Keratinocyte (primary cell): ENCODE measurements around the gene SLC66A2. TPM values are rescaled to one million over a fixed set of nuclear protein-coding genes. Genes with fewer than 3 reads are reported as not detected.

Source experiments
- DNase-seq: peaks from one replicate; pipeline ENCODE4 v3.0.0-alpha.2; 2011; ENCODE audit warnings: low read depth, missing footprints, low spot score
- FAIRE-seq: peaks from 2 replicates; lab custom pipeline; 2011; peaks lifted over from hg19 to GRCh38; lab: Jason Lieb, UNC
- H2AFZ ChIP-seq: 2 replicates; pipeline ENCODE4 v1.6.0; 2012; ENCODE audit warnings: low read length, control low read depth, inconsistent platforms; ENCODE audit not compliant: control insufficient read depth
- H3K27ac ChIP-seq: 2 replicates; pipeline ENCODE4 v1.5.1; 2011; ENCODE audit warnings: low read length; ENCODE audit not compliant: control insufficient read depth, insufficient read depth
- H3K27me3 ChIP-seq: 3 replicates; pipeline ENCODE4 v1.6.0; 2011; ENCODE audit warnings: low read length; ENCODE audit not compliant: control insufficient read depth, insufficient read depth; ENCODE audit errors: extremely low read depth
- H3K36me3 ChIP-seq, 2 experiments: 2 replicates in 1 of 2; 3 replicates in 1 of 2; pipeline ENCODE4 v1.5.1; 2011; ENCODE audit warnings: low read length in 2 of 2, mild to moderate bottlenecking in 1 of 2; ENCODE audit not compliant: control insufficient read depth in 2 of 2, insufficient read depth in 2 of 2; ENCODE audit errors: extremely low read depth in 1 of 2
- H3K4me1 ChIP-seq: 3 replicates; pipeline ENCODE4 v1.5.1; 2011; ENCODE audit warnings: low read length; ENCODE audit not compliant: control insufficient read depth, insufficient read depth; ENCODE audit errors: extremely low read depth
- H3K4me2 ChIP-seq: 3 replicates; pipeline ENCODE4 v1.6.0; 2011; ENCODE audit warnings: low read depth, low read length; ENCODE audit not compliant: control insufficient read depth, insufficient read depth; ENCODE audit errors: extremely low read depth
- H3K4me3 ChIP-seq, 3 experiments: fragments of 200-600 bp in 1 of 3; sonication (generic) in 1 of 3; 2 replicates in 2 of 3; 3 replicates in 1 of 3; pipeline ENCODE4 v1.5.1; 2011 to 2016; ENCODE audit warnings: low read length in 3 of 3, mild to moderate bottlenecking in 3 of 3, control low read depth in 2 of 3, inconsistent platforms in 1 of 3, low read depth in 1 of 3, mixed read lengths in 1 of 3, mixed run types in 1 of 3, moderate library complexity in 1 of 3; ENCODE audit not compliant: control insufficient read depth in 2 of 3, insufficient read depth in 2 of 3; ENCODE audit errors: extremely low read depth in 1 of 3
- H3K79me2 ChIP-seq: 2 replicates; pipeline ENCODE4 v1.6.0; 2012; ENCODE audit warnings: low read length; ENCODE audit not compliant: control insufficient read depth, insufficient read depth
- H3K9ac ChIP-seq: 3 replicates; pipeline ENCODE4 v1.6.0; 2011; ENCODE audit warnings: low read length; ENCODE audit not compliant: control insufficient read depth, insufficient read depth; ENCODE audit errors: extremely low read depth
- H3K9me1 ChIP-seq: 3 replicates; pipeline ENCODE4 v1.6.0; 2011; ENCODE audit warnings: low read length; ENCODE audit not compliant: control insufficient read depth, insufficient read depth; ENCODE audit errors: extremely low read depth
- H3K9me3 ChIP-seq: 2 replicates; pipeline ENCODE4 v1.5.1; 2012; ENCODE audit warnings: low read depth, low read length; ENCODE audit not compliant: control insufficient read depth
- H4K20me1 ChIP-seq: 3 replicates; pipeline ENCODE4 v1.6.0; 2011; ENCODE audit warnings: low read length; ENCODE audit not compliant: control insufficient read depth, insufficient read depth; ENCODE audit errors: extremely low read depth
- CTCF ChIP-seq, 3 experiments: IDR thresholded peaks in 1 of 3; conservative IDR thresholded peaks in 1 of 3; optimal IDR thresholded peaks in 1 of 3; 2 replicates in 2 of 3; 3 replicates in 1 of 3; pipeline versions ENCODE3 to v1.5.1; 2011; ENCODE audit warnings: low read length in 3 of 3, mild to moderate bottlenecking in 3 of 3, moderate library complexity in 2 of 3, control low read depth in 1 of 3, inconsistent platforms in 1 of 3; ENCODE audit not compliant: insufficient read depth in 2 of 3; ENCODE audit errors: extremely low read depth in 1 of 3
- EZH2 ChIP-seq: IDR thresholded peaks from one replicate; pipeline ENCODE4 v1.6.1; 2012; ENCODE audit warnings: inconsistent platforms, mild to moderate bottlenecking, low read length, moderate library complexity
- dilution Hi-C: fragments of 300-500 bp; cut with MboI; formaldehyde crosslinking; loops from one replicate; pipeline ENCODE4 v1.7.0; 2020; ENCODE audit warnings: low sequenced_read_pairs; ENCODE audit not compliant: extremely low pct_ligation_motif_present
- polyA plus RNA-seq, 5 experiments: library from polyadenylated mRNA; depleted of rRNA in 3 of 5; stranded (reverse) in 3 of 5; stranded (forward) in 1 of 5; unstranded in 1 of 5; fragments of >200 nt; gene quantifications; 1 replicate in 1 of 5; 2 replicates in 3 of 5; 3 replicates in 1 of 5; pipeline versions ENCODE4 v1.2.1 to v1.2.3, GENCODE V29; 2011 to 2012; ENCODE audit warnings: missing spikeins in 2 of 5, low read depth in 1 of 5, low replicate concordance in 1 of 5

SLC66A2 gene
- polyA plus RNA-seq, 1 donor (not counting 4 experiments of a cell fraction or from before 2014, with no cell fraction given), result 16.3 TPM

- Histone ChIP-seq H4K20me1 (no peaks in the 10 kb centered on the region), H2AFZ (no peak overlapping the region), H3K27ac (no peak overlapping the region), H3K79me2 (peaks cover 23% of the 10 kb centered on the region), H3K9ac (no peak overlapping the region), H3K9me1 (no peaks in the 10 kb centered on the region), H3K27me3 (no peaks in the 10 kb centered on the region), H3K9me3 (no peaks in the 10 kb centered on the region), H3K4me2 (no peak overlapping the region), H3K36me3 (peaks cover 8 to 9% of the 10 kb centered on the region in 2 experiments), H3K4me3 (no peak overlapping the region), H3K4me1 (no peaks in the 10 kb centered on the region)
- dilution Hi-C loops, result no loop called here
- TF ChIP-seq EZH2 (no peak), CTCF (optimal IDR thresholded peaks at IDR 0.05 in 1 of 3, IDR thresholded peaks at IDR 0.05 in 1 of 3, conservative IDR thresholded peaks at IDR 0.05 in 1 of 3; ENCODE audit: extremely low read depth in 1 of 3, insufficient read depth in 2 of 3, low read length in 3 of 3) (no peak)
- FAIRE-seq (no peak), DNase-seq (no peak)
These were observed 40.7 kb downstream of the SLC66A2 start for GRCh38 chr18:79910563-79911343.

GRCh38 chr18:79906706-79907105 lies 44.7 kb downstream of the SLC66A2 start:
- peaks cover 9 to 15% of the 10 kb centered on the region in 2 experiments for H3K36me3 ChIP-seq
- H3K9ac ChIP-seq, result no peak overlapping the region
- no peak overlapping the region for H3K4me3 ChIP-seq
- no peak for TF ChIP-seq EZH2
- no peak for TF ChIP-seq CTCF (optimal IDR thresholded peaks at IDR 0.05 in 1 of 3, IDR thresholded peaks at IDR 0.05 in 1 of 3, conservative IDR thresholded peaks at IDR 0.05 in 1 of 3; ENCODE audit: extremely low read depth in 1 of 3, insufficient read depth in 2 of 3, low read length in 3 of 3)
- DNase-seq (no peak), FAIRE-seq (no peak)
- H3K9me1 ChIP-seq, result no peaks in the 10 kb centered on the region
- dilution Hi-C loops, result no loop called here
- H3K4me2 ChIP-seq, result no peak overlapping the region
- no peaks in the 10 kb centered on the region for H4K20me1 ChIP-seq
- peaks cover 10% of the 10 kb centered on the region for H3K79me2 ChIP-seq
- no peak overlapping the region for H3K27ac ChIP-seq
- peaks cover 8% of the 10 kb centered on the region for H3K4me1 ChIP-seq
- H3K9me3 ChIP-seq, result no peaks in the 10 kb centered on the region
- H2AFZ ChIP-seq, result no peak overlapping the region
- H3K27me3 ChIP-seq, result no peaks in the 10 kb centered on the region
